ENCODE measurements around the gene CPT2.
"Not testable (repeated sequence)": the region's sequence is repeated elsewhere in the genome, so short reads cannot be mapped to it uniquely, and the experiment has no call there.

CPT2 gene

DNA sequence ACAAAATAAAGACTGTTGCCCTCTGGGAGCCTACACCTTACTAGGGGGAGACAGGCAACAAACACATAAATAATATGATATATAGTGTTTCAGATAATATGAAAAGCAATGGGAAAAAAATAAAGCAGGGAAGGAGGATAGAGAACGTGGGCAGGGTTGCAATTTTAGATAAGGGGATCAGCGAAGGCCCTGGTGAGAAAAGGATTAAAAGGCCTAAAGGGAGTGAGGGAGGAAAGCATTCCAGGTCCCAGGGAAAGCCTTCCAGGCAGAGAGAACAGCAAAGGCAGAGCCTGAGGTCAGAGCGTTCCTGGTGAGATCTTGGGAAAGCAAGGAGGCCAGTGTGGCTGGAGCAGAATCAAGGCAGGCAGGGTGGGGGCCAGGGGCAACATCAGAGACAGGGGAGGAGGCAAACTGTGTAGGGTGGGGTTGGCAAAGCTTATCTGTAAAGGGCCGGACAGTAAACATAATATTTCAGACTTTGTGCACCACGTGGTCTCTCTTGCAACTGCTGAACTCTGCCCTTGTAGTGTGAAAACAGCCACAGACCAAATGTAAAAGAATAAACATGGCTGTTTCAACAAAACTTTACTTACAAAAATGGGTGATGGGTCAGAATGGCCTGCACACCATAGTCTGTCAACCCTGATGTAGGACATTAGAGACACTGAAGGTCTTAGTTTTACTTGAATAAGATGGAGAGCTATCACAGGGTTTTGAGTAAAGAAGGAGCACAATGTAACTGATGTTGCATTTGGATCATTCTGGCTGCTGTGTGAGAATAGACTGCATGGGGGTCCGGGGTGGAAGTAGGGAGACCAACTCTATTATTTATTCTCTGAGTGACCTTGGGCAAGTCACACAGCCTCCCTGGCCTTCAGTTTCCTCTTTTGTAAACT, 13.3 kb upstream of the CPT2 start:
- DNase-seq = no peak

DNA sequence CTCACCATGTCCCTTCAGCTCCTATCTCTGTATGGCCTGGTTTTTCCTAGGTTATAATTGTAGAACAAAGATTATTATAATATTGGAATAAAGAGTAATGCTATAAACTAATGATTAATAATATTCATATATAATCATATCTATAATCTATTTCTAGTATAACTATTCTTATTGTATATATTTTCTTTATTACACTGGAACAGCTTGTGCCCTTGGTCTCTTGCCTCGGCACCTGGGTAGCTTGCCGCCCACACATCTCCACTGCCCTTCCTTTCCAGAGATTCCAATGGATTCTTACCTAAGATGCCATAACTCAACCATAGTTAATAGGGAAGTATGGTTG, 10.7 kb upstream of the CPT2 start:
- DNase-seq = not testable (repeated sequence)

DNA sequence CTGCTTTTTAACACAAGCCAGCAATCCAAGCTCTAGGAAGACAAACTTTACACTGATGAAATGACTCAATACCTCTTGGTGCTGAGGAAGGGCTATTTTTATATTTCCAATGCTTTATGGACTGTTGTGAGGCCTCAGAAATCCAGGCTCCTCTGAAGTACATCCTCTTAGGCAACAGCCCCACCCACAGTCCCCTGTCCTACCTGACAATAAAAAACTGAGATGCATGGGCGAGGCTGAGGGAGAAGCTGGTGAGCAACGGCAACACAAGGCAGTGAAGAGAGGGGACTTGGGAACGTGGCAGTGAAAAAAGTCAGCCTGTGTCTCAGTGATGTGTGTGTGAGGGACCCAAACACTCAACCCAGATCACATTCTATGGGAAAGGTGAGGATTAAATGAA, 10.1 kb upstream of the CPT2 start:
- DNase-seq = no peak

DNA sequence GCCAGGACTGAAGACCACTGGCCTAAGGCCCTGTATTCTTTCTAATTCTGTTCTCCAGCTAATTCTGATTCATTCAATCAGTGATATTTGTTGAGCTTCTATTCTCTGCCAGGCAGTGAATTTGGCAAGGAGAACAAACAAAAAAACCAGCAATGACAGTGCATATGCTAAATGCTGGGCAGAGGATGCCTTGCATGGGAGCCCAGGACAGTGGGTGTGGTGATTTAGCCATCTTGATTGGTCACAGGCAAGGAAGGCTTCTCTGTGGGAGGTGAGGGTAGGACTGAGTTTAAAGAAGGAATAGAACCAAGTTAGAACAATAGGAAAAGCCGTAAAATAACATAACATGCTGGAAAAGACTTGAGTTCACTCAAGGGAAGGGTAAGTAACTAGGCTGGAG, 9.2 kb upstream of the CPT2 start:
- DNase-seq = no peak

DNA sequence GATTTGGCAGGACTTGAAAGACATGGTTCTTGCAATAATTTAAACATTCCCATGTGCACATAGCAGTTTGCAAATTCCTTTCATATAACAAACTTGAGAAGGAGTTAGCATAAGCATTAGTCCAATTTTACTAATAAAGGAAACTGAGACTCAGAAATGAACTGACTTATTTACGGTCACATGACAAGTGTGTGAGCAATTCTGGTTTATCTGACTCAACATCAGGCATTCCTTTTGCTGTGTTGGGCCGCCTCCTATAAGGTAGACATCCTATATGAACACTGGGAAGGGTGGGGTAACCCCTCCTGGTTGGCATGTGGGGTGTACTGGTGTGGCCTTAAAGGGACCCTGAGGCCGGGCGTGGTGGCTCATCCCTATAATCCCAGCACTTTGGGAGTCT, 8.5 kb upstream of the CPT2 start:
- DNase-seq = no peak

DNA sequence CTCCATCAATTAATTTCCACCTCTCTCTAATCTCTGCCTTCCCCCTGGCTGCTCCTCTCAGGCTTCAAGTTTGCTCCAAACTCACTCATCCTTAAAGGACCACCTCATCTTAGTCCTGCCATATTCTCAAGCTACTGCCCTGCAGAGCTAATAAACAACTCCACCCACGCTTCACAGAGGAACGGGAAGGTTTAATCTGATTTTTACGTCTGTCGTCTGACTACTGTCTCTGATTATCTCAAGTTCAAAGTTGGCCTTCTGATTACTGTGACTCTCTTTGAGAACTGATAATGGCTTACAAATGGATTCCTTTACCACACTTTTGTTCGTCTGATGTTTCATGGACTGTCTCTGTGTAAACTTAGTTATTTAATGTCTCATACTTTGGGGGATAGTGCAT, 7.6 kb upstream of the CPT2 start:
- DNase-seq = no peak

DNA sequence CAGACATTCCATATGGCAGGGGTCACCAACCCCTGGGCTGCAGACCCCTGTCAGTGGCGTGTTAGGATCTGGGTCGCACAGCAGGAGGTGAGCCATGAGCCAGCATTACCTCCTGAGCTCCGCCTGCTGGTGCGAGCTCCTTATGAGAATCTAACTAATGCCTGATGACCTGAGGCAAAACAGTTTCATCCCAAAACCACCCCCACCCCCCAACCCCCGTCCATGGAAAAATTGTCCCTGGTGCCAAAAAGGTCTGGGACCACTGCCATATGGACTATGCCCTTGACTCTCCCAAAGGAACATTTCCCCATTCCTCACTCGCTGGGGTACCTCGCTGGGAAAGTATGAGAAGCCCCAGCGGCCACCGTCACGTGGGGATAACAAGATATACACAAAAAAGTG, 6.4 kb upstream of the CPT2 start:
- no peak for DNase-seq

DNA sequence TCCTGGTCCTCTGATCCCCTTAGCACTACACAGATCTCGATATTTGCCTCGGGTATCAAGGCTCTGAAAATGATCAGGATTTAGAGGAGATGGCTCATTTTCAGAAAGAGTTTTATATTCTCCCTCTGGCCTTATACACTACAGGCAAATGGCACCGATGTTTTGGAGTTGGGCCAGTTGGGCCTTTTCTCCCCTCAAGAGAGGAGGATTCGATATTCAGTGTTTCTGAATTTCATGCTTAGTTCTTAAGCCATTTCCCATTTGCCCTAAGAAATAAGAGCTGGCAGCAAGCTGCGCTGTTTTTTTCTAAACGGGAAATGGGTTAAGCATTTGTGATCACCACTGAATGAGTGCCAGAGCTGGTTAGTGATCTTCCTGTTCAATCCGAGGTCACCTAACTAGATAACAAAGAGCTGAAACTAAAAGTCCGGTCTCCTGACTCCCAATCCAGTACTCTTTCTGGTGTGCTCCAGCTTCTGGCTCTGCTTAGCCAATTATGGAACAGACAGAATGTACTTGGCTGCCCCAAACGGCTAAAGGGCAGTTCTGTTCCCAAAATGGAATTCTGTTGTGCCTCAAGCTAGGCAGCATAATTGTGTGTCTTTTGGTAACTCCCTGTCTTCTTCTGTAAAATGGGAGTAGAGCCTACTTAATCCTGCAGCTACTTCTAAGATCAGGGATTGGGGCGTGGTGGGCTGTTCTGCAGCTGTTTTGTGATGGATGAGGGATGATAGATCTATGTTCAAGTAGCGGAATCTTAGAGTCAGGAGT, 1.2 kb upstream of the CPT2 start:
- no peak for DNase-seq

DNA sequence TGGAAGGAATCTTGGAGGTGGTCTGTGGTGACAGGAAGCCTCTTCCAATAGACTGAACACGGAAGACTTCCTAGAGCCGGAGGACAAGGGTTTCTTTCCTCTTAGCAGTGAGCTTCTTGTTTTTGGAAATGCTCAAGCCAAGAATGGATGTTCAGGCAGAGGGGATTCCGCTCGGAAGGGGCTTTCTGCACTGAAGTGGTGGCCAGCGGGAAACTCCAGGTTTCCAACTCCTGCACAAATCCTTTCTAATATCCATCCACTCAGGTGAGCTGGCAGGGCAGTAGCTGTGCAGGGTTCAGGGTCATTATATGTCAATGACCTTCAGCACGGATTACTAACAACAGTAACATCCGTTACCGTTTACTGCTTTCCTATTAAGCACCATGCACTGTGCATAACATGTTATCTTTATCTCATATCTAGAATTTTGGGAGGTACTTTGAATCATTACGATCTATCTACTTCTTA, 573 bp upstream of the CPT2 start:
- no peak for DNase-seq

DNA sequence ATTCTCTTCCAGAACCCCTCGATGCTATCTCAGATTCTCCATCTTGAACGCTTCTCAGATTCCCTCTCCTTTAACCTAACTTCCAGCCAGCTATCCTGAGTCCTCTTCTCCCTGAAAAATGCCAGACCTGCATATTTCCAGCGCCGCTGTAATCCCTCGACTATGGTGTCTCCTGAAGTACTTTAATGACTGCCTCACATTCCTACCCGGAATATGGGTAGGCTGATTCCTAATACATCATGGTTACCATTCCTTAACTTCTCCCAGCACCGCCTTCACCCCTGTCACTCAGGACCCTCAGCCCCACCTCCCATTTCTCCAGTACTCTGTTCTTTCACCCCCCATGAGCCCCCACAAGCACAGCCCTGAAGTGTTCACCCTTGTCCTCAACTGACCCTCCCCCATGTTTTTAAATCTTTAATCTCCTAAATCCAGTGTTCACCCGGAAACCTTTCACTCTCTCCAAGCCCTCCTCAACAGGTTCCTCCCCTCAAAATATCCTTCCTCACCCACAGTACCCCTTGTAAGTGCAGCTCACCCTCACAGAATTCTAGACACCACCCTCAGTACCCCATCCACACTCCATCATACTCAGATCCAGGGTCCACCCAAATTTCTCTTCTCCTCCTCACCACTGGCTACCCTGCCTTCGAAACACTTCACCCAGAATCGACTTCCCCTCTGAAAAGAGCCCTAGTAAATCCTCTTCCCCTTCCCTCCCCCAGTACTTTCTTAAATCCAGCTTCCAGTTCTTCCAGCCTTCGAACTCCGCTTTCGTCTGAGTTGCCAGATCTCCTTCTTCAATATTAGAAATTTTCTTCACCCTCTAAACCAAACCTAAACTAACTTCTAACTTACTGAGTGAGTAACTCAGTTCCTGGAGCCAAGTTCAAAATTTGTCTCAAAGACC, 922 bp downstream of the CPT2 start:
- DNase-seq = no peak

DNA sequence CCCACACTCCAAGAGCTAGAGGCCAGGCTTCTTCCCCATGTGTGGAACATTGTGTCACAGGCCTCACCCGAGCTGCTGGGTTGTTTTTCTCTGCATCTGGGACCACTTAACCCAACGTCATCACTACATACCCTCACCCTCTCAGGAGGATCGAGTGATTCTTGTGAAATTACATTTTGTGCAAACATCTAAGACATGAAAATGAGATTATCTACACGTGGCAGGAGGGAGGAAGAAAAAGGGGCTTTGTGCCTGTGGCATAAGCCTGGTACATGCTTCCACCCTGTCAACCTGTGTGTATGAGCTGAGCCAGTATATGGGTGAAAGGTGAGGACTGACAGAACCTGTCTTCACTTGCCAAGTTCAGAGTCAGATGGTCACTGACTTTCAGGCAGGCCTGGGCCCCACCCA, 1.6 kb downstream of the CPT2 start:
- DNase-seq = no peak

DNA sequence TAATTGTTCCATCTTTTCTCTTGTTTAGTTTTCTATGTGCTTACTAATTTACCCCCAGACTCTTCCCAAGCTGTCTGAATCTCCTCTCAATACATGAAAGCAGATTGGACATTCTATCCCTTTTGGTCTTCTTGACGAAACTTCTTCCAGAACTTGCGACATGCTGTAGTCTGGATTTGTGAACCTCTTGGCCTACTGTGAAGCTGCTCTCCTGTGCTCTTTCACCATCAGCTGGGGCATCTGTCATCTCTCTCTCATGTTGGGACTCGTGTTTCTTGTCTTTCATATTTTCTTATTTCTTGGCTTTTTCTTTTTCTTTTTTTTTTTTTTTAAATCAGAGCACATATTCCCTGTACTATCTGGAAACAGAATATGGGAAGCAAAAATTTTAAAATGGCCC, 6.8 kb downstream of the CPT2 start:
- no peak for DNase-seq

DNA sequence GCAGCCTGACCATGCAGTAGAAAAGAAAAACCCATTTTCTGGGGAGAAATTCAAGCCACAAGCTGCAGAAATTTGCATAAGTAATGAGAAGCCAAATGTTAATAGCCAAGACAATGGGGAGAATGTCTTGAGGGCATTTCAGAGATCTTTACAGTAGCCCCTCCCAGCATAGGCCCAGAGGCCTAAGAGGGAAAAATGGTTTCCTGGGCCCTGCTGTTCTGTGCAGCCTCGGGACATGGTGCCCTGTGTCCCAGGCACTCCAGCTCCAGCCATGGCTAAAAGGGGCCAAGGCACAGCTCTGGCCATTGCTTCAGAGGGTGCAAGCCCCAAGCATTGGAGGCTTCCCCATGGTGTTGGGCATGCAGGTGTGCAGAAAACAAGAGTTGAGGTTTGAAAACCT, 8.9 kb downstream of the CPT2 start:
- not testable (repeated sequence) for DNase-seq

DNA sequence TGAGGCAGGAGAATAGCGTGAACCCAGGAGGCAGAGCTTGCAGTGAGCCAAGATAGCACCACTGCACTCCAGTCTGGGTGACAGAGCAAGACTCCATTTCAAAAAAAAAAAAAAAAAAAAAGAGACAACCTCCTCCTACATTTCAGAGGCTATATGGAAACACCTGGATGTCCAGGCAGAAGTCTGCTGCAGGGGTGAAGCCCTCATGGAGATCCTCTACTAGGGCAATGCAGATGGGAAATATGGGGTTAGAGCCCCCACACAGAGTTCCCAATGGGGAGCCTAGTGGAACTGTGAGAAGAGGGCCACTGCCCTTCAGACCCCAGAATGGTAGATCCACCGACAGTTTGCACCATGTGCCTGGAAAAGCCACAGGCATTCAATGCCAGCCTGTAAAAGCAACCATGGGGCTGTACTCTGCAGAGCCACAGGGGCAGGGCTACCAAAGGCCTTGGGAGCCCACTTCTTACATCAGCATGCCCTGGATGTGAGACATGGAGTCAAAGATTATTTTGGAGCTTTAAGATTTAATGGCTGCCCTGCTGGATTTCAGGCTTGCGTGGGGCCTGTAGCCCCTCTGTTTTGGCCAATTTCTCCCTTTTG, 9.6 kb downstream of the CPT2 start:
- DNase-seq = not testable (repeated sequence)

DNA sequence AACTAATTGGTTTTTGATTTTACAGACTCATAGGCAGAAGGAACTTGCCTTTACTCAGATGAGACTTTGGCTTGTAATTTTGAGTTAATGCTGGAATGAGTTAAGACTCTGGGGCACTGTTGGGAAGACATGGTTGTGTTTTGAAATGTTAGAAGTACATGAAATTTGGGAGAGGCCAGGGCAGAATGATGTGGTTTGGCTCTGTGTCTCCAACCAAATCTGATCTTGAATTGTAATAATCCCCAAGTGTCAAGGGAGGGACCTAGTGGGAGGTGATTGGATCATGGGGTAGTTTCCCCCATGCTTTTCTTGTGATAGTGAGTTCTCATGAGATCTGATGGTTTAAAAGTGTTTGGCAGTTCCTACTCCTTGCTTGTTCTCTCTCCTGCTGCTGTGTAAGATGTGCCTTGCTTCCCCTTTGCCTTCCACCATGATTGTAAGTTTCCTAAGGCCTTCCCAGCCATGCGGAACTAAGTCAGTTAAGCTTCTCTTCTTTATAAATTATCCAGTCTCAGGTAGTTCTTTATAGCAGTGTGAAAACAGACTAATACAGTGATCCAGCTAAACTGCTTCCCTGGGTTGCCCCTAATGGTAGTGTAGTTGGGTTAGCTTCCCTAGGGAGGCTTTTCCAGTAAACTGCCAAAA, 10.2 kb downstream of the CPT2 start:
- DNase-seq = no peak

DNA sequence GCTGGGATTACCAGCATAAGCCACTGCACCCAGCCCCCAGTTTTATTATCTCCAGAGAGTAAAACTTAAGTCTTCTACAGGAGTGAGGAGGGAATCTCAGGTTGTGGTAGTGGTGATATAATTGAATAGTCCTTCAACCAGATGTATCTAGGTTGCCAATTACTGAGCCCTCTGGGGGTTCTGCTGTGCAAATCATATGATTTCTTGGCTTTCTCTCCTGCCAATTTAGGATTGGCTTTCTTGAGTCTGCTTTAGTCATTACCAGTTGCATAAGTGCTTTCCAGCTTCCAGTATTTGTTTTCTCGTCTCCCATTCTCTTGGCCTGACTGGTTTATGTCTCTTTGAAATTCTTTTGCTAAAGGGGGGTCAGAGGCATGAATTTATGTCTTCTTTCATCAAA, 11.1 kb downstream of the CPT2 start:
- no peak for DNase-seq

DNA sequence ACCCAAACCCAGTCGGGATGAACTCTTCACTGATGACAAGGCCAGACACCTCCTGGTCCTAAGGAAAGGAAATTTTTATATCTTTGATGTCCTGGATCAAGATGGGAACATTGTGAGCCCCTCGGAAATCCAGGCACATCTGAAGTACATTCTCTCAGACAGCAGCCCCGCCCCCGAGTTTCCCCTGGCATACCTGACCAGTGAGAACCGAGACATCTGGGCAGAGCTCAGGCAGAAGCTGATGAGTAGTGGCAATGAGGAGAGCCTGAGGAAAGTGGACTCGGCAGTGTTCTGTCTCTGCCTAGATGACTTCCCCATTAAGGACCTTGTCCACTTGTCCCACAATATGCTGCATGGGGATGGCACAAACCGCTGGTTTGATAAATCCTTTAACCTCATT, 13.7 kb downstream of the CPT2 start:
- DNase-seq = no peak

DNA sequence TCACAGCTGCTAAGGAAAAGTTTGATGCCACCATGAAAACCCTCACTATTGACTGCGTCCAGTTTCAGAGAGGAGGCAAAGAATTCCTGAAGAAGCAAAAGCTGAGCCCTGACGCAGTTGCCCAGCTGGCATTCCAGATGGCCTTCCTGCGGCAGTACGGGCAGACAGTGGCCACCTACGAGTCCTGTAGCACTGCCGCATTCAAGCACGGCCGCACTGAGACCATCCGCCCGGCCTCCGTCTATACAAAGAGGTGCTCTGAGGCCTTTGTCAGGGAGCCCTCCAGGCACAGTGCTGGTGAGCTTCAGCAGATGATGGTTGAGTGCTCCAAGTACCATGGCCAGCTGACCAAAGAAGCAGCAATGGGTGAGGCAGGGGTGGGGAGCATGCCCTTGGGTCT, 14.3 kb downstream of the CPT2 start:
- no peak for DNase-seq

DNA sequence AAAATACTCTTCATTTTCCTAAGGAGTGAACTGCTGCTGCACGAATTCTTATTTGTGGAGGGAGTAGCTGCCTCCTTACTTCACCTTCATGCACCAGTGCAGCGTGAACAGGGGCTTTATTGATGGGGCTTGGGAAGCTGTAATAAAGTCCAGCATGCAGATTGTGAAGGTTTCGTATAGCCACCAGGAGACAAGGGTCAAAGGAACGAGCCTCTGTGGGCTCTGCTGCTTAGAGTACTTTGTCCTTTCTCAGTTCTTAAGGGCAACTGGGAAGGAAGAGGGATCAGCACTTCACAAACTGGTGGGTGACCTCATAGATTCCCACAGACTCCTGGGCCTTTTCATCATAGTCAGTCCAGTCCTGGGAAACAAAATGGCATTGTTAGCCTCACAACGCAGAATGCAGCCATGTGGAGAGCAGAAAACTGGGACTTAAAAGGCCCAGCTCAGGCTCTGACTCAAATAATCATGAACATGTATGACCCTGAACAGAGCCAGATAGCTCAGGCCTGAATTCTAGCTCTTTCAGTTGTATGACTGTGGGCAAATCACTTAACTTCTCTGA, 17.8 kb downstream of the CPT2 start:
- DNase-seq = no peak

DNA sequence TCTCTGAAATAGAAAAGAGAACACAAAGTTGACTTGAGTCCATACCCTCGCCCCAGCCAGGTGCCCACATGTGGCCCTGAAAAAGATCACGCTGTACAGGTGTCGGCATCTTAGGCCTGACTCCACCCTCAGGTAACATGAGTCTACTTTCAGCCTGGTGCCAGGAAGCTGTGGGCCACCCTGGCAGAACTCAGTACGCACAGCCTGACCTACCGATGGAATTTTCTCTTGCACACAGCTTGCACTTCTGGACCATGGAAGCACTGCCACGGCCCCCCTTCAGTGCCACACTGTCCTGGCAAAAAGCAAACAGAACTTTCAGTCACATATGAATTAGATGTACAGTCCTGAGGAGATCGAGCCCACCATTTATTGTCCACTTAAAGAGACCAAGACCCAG, 21.6 kb downstream of the CPT2 start:
- no peak for DNase-seq

DNA sequence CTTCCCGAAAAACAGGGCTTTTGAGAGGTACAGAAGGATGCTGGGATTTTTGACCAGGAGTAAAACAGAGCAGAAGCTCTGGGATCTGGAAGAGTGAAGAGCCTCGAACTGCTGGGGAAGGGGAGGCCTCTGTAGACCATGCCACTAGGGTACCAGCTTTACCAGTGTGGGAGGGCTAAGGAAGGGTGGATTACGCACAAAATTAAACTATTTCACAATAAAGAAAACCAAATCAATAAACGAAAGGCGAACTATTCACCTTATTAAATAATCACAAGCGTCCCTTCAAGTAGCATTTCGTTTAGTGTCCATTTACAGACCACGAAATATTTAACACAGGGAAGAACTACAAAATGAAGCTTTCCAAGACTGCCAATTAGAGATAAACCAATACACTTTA, 23.1 kb downstream of the CPT2 start:
- no peak for DNase-seq
